Erythroblast (primary cell): Measurements from ENCODE around the gene DBP.

Experiments used
- DNase-seq, 2 experiments: peaks; one replicate each; lab custom pipeline; 2025; lab: John Stamatoyannopoulos, UW
- GATA1 ChIP-seq: IDR thresholded peaks from 2 replicates; pipeline ENCODE4 v1.6.1; 2011; ENCODE audit warnings: low read depth, mild to moderate bottlenecking, control low read depth, low read length, moderate library complexity
- POLR2A ChIP-seq: IDR thresholded peaks from 2 replicates; pipeline ENCODE4 v1.6.1; 2011; ENCODE audit warnings: mild to moderate bottlenecking, low read length

The DBP gene

GRCh38 chr19:48595171-48595570 lies 42.0 kb downstream of the DBP start:
- no peak for DNase-seq
- TF ChIP-seq GATA1 (no peak), POLR2A (no peak)

GRCh38 chr19:48591021-48591420 lies 46.2 kb downstream of the DBP start:
- DNase-seq = no peak
- TF ChIP-seq GATA1 (no peak), POLR2A (no peak)

- DNase-seq = peak; percentile 88 to 93
- no peak for TF ChIP-seq GATA1
These were observed 48.3 kb downstream of the DBP start for GRCh38 chr19:48588670-48589401.

- no peak for DNase-seq
- TF ChIP-seq POLR2A (no peak), GATA1 (no peak)
These were observed 49.8 kb downstream of the DBP start for GRCh38 chr19:48587387-48587786.

GRCh38 chr19:48582168-48582567 lies 55.0 kb downstream of the DBP start:
- TF ChIP-seq POLR2A (no peak), GATA1 (no peak)
- no peak for DNase-seq
